ENCODE measurements around the gene CHL1. TPM values are rescaled to one million over a fixed set of nuclear protein-coding genes. Genes with fewer than 3 reads are reported as not detected.
A peak's percentile ranks its signal among the peaks of the same experiment; 100 is the strongest.
"Not testable (repeated sequence)": the region's sequence is repeated elsewhere in the genome, so short reads cannot be mapped to it uniquely, and the experiment has no call there.

Gene CHL1
- polyA plus RNA-seq, 1 donor = 2.6 TPM

- DNase-seq = no peak
These were observed 142.8 kb downstream of the CHL1 start for GRCh38 chr3:339351-339750.

- DNase-seq = no peak
These were observed 145.4 kb downstream of the CHL1 start for GRCh38 chr3:341998-342397.

GRCh38 chr3:346186-346585 is 149.6 kb downstream of the CHL1 start:
- DNase-seq = no peak

GRCh38 chr3:347581-347980 is 151.0 kb downstream of the CHL1 start:
- DNase-seq = no peak

- DNase-seq = no peak
These were observed 154.4 kb downstream of the CHL1 start for GRCh38 chr3:350871-351371.

GRCh38 chr3:352599-352998 is 156.0 kb downstream of the CHL1 start:
- no peak for DNase-seq

GRCh38 chr3:353191-353739 is 156.7 kb downstream of the CHL1 start:
- DNase-seq = no peak

GRCh38 chr3:354432-354831 is 157.9 kb downstream of the CHL1 start:
- DNase-seq = peak; percentile 34

- no peak for DNase-seq
These were observed 159.1 kb downstream of the CHL1 start for GRCh38 chr3:355622-356021.

- no peak for DNase-seq
These were observed 160.4 kb downstream of the CHL1 start for GRCh38 chr3:356952-357351.

- DNase-seq = no peak
These were observed 163.1 kb downstream of the CHL1 start for GRCh38 chr3:359672-360071.

- DNase-seq = no peak
These were observed 166.2 kb downstream of the CHL1 start for GRCh38 chr3:362681-363338.

GRCh38 chr3:364287-364686 is 167.7 kb downstream of the CHL1 start:
- no peak for DNase-seq

- DNase-seq = no peak
These were observed 168.7 kb downstream of the CHL1 start for GRCh38 chr3:365268-365667.

GRCh38 chr3:366253-366652 is 169.7 kb downstream of the CHL1 start:
- not testable (repeated sequence) for DNase-seq

- no peak for DNase-seq
These were observed 176.7 kb downstream of the CHL1 start for GRCh38 chr3:373193-373779.

GRCh38 chr3:374459-374858 is 177.9 kb downstream of the CHL1 start:
- DNase-seq = no peak

GRCh38 chr3:377158-377561 is 180.6 kb downstream of the CHL1 start:
- DNase-seq = no peak

- no peak for DNase-seq
These were observed 184.2 kb downstream of the CHL1 start for GRCh38 chr3:380801-381200.

GRCh38 chr3:385151-385550 is 188.6 kb downstream of the CHL1 start:
- no peak for DNase-seq

GRCh38 chr3:394775-395174 is 198.2 kb downstream of the CHL1 start:
- DNase-seq = no peak

- DNase-seq = no peak
These were observed 199.7 kb downstream of the CHL1 start for GRCh38 chr3:396293-396692.

GRCh38 chr3:399647-400046 is 203.1 kb downstream of the CHL1 start:
- DNase-seq = no peak

- DNase-seq = no peak
These were observed 207.3 kb downstream of the CHL1 start for GRCh38 chr3:403826-404225.
